Measurements from ENCODE around the gene TMEM219.

Gene TMEM219

DNA sequence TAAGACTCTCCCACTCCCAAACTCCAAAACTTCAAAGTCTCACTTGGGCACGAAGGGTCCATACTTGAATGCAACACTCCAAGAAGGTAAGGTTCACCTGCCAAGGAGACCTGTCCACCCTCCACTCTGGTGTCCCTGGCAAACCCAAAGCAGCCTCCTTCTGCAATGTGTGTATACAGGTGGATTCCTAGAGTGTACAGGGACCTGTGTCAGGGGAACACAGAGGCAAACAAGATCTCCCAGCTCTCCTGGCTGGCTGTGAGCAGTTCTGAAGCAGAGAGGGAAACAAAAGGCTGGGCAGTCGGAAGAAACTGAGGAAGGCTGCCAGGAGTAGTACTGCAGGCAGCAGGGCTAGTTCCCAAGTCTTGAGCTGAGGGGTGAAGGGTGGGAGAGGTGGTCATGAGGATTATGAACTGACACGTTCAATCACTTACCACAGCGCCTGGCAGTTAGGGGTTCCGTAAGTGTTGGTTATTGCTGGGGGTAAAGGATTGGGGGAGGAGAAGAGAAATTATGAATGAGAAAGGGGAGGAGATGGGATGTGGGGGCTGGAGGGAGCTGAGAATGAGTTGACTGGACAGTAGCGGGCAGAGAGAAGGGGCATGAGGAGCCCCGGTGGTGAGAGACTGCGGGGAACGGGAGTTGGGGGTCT, 36.6 kb upstream of the TMEM219 start:
- H3K4me1 ChIP-seq (ENCODE audit: insufficient read depth, low read length, severe bottlenecking) = peaks cover 22% of the 10 kb centered on the region
- H3K9me2 ChIP-seq (ENCODE audit: low read depth, low read length) = no peaks in the 10 kb centered on the region
- H4K20me1 ChIP-seq (ENCODE audit: insufficient read depth, low read length) = no peaks in the 10 kb centered on the region
- no peak overlapping the region for H3K27ac ChIP-seq (ENCODE audit: low read depth, low read length, poor library complexity, severe bottlenecking)
- peak overlapping the region; percentile 92 for H3K4me2 ChIP-seq (ENCODE audit: low read length)
- no peaks in the 10 kb centered on the region for H3F3A ChIP-seq (ENCODE audit: insufficient read depth, low read length)
- H3K4me3 ChIP-seq (ENCODE audit: low read depth, low read length, poor library complexity, severe bottlenecking) = peak overlapping the region; percentile 68
- H3K9ac ChIP-seq (ENCODE audit: low read length) = peak overlapping the region; percentile 60
- H3K9me3 ChIP-seq (ENCODE audit: low read length) = no peaks in the 10 kb centered on the region
- H3K27me3 ChIP-seq (ENCODE audit: insufficient read depth, low read length) = no peaks in the 10 kb centered on the region
- peaks cover 18% of the 10 kb centered on the region; the same call in 1 of the 2 replicates for H3K36me3 ChIP-seq (ENCODE audit: insufficient read depth, low read length)
- H2AFZ ChIP-seq (ENCODE audit: low read length) = no peak overlapping the region
- no peaks in the 10 kb centered on the region for H3K79me2 ChIP-seq (ENCODE audit: insufficient read depth, low read length)
- TF ChIP-seq EZH2 (IDR thresholded peaks at IDR 0.05; ENCODE audit: borderline replicate concordance, low read length) = no peak
- TF ChIP-seq, protein P1, sequence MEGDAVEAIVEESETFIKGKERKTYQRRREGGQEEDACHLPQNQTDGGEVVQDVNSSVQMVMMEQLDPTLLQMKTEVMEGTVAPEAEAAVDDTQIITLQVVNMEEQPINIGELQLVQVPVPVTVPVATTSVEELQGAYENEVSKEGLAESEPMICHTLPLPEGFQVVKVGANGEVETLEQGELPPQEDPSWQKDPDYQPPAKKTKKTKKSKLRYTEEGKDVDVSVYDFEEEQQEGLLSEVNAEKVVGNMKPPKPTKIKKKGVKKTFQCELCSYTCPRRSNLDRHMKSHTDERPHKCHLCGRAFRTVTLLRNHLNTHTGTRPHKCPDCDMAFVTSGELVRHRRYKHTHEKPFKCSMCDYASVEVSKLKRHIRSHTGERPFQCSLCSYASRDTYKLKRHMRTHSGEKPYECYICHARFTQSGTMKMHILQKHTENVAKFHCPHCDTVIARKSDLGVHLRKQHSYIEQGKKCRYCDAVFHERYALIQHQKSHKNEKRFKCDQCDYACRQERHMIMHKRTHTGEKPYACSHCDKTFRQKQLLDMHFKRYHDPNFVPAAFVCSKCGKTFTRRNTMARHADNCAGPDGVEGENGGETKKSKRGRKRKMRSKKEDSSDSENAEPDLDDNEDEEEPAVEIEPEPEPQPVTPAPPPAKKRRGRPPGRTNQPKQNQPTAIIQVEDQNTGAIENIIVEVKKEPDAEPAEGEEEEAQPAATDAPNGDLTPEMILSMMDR (IDR thresholded peaks at IDR 0.05; ENCODE audit: low read length) = no peak

DNA sequence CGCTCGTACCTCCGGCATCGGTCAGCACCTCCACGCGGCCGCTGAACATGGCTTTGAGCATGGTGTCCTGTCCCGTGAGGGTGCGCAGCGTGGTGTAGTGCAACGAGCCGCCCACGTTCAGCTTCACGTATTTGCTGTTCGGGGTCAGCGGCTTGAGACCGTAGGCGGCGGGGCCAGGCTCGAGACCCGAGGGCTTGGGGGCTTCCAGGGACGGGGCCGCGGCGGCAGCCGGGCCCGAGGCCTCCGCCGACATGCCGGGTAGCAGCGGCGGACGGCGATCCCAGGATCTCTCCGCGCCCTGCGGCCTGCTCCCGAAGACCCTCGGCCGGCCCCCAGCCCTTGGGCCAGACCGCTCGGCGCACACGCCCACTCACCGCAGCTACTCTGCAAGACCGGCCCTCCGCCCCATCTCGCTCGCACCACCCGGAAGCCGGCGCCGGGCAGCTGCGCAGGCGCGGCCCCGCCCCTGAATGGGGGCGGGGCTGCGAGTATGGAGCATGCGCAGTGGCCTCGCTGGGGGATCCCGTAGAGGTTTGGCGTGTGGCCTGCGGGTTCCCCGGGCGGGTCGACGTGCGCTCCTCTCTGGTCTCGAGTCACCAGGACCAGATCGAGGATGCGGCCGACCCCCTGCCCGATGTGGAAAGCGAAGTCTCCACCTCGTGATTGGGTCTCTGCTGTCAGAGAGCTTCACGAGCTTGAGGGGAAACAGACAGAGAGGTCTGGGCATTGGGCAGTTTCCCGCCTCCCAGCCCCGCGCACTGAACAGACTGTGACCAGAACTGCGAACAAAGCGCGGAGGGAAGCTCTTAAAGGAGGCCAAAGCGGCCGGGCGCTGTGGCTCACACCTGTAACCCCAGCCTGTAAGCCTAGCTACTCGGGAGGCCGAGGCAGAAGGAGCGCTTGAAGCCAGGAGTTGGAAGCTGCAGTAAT, 35.8 kb upstream of the TMEM219 start, which contains the start of gene KCTD13:
TSS of gene KCTD13 (minus strand) at position 446 of the 930 bp plus-strand sequence. CDS start at position 253, 193 bp downstream.
- TF ChIP-seq EZH2 (IDR thresholded peaks at IDR 0.05; ENCODE audit: borderline replicate concordance, low read length) = no peak
- TF ChIP-seq, protein P1 (IDR thresholded peaks at IDR 0.05; ENCODE audit: low read length) = no peak
- Histone ChIP-seq H3K9ac (ENCODE audit: low read length) (peak within 1 kb of the TSS; percentile 84), H3K9me3 (ENCODE audit: low read length) (no peaks in the 10 kb centered on the region), H2AFZ (ENCODE audit: low read length) (0 out of 2 replicates have a peak within 1 kb of the TSS, but pooled peaks have one; percentile 19), H3K27me3 (ENCODE audit: insufficient read depth, low read length) (no peaks in the 10 kb centered on the region), H3K4me1 (ENCODE audit: insufficient read depth, low read length, severe bottlenecking) (peaks cover 22% of the 10 kb centered on the region), H3K36me3 (ENCODE audit: insufficient read depth, low read length) (peaks cover 10% of the 10 kb centered on the region; the same call in 1 of the 2 replicates), H3K9me2 (ENCODE audit: low read depth, low read length) (no peaks in the 10 kb centered on the region), H3K79me2 (ENCODE audit: insufficient read depth, low read length) (no peaks in the 10 kb centered on the region), H3K4me3 (ENCODE audit: low read depth, low read length, poor library complexity, severe bottlenecking) (peak within 1 kb of the TSS; percentile 68), H4K20me1 (ENCODE audit: insufficient read depth, low read length) (no peaks in the 10 kb centered on the region), H3F3A (ENCODE audit: insufficient read depth, low read length) (no peaks in the 10 kb centered on the region), H3K4me2 (ENCODE audit: low read length) (peak within 1 kb of the TSS; percentile 92), H3K27ac (ENCODE audit: low read depth, low read length, poor library complexity, severe bottlenecking) (peak within 1 kb of the TSS; percentile 17)

DNA sequence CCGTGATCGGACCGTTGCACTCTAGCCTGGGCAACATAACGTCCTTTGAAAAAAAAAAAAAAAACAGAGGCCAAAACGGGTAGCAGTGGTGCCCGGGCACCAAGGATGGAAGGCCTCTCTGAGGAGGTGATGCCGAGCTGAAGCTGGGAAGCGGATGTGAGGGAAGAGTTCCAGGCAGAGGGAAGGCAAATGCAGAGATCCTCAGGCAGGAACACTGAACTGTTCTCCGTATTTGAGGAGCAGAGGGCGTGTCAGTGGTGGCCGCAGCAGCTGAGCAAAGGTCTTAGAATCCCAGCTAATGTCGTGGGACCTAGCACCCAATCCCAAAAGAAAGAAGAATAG, 35.2 kb upstream of the TMEM219 start:
- H3F3A ChIP-seq (ENCODE audit: insufficient read depth, low read length) = no peaks in the 10 kb centered on the region
- H3K9me2 ChIP-seq (ENCODE audit: low read depth, low read length) = no peaks in the 10 kb centered on the region
- H3K4me3 ChIP-seq (ENCODE audit: low read depth, low read length, poor library complexity, severe bottlenecking) = peak overlapping the region; percentile 68
- 0 out of 2 replicates have a peak overlapping the region, but pooled peaks have one; percentile 19 for H2AFZ ChIP-seq (ENCODE audit: low read length)
- no peaks in the 10 kb centered on the region for H3K27me3 ChIP-seq (ENCODE audit: insufficient read depth, low read length)
- peaks cover 22% of the 10 kb centered on the region for H3K4me1 ChIP-seq (ENCODE audit: insufficient read depth, low read length, severe bottlenecking)
- no peaks in the 10 kb centered on the region for H3K79me2 ChIP-seq (ENCODE audit: insufficient read depth, low read length)
- no peaks in the 10 kb centered on the region for H4K20me1 ChIP-seq (ENCODE audit: insufficient read depth, low read length)
- TF ChIP-seq, protein P1 (IDR thresholded peaks at IDR 0.05; ENCODE audit: low read length) = no peak
- no peak for TF ChIP-seq EZH2 (IDR thresholded peaks at IDR 0.05; ENCODE audit: borderline replicate concordance, low read length)
- peaks cover 7% of the 10 kb centered on the region; the same call in 1 of the 2 replicates for H3K36me3 ChIP-seq (ENCODE audit: insufficient read depth, low read length)
- peak overlapping the region; percentile 84 for H3K9ac ChIP-seq (ENCODE audit: low read length)
- H3K27ac ChIP-seq (ENCODE audit: low read depth, low read length, poor library complexity, severe bottlenecking) = peak overlapping the region; percentile 17
- H3K4me2 ChIP-seq (ENCODE audit: low read length) = peak overlapping the region; percentile 92
- H3K9me3 ChIP-seq (ENCODE audit: low read length) = no peaks in the 10 kb centered on the region
